HG03066 (cell line): ENCODE data around the gene PXMP4.

Source experiments
- ATAC-seq: cut with Tn5 transposase; IDR thresholded peaks from one replicate; pipeline ENCODE4 v1.9.1; 2021; ENCODE audit warnings: low read depth; ENCODE audit not compliant: unreplicated experiment

Gene PXMP4

DNA sequence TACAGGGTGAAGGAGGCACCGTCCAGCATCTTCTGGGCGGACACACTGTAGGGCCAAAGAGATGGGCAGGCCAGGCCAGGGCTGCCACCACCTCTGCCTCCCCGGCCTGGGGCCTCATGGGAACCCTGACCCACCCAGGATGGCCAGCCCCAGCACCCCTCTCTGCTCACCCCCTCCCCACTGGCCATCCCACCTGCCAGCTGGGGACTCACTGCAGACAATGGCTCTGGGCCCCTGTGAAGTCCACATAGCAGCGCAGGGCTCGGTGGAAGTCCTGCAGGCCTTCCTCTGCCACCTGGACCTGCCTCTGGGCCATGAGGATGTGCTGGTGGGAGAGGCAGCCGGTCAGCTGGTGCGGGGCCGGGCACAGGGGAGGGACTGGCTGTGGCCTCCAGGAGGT lies 61.6 kb downstream of the PXMP4 start:
- ATAC-seq: no peak

DNA sequence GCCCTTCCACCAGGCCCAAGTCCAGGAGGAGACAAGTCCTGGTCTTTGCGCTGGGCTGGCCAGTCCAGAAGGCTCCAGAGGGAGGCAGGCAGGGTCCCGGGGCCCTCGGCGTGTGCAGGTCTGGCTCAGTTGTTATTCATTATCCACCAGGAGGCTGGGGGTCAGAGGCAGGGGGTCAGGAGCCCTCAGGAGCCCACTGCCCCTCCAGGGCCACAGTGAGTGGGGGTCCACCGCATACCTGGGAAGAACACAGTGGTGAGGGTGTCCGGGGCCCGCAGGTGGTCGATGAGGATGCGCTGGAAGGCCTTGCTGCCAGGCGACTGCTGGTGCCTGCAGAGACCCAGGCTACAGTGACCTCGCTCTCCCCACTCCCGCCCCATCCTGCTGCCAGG lies 62.4 kb downstream of the PXMP4 start:
- ATAC-seq: no peak

GRCh38 chr20:33656783-33657703 lies 63.1 kb downstream of the PXMP4 start:
- ATAC-seq: no peak

DNA sequence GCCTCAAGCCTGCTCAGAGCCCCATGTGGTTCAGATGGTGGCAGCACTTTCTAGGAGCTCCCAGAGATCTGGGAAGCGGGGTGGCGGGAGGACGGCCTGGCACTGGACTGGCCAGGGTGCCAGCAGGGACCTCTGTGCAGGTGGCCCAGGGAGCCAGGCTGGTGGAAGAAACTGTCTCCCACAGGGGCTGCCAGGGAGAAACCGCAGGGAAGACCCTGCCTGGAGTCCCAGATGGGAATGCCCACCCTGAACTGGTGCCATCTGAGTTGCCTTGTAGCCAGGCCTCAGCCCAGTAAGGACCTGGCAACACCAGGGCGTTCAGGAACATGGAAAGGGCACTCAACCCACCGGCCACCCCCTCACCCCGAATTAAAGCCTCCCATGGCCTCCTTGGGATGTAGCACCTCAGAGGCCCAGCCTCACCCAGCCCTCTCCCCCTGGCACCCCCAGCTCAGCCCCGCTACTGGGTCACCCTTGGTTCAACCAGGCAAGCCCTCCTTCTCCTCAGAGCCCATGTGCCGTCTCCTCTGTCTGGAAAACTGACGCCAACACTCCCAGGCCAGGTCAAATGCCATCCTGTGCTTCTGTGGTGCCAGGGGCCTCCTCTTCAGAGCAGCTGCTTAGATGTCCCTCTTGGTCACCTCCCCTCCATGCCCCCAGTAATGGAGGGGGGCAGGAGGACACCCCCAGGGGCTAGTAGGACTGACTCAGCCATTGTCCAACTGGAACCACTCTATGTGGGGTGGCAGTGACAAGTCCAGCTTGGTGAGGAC lies 63.9 kb downstream of the PXMP4 start:
- ATAC-seq: no peak

DNA sequence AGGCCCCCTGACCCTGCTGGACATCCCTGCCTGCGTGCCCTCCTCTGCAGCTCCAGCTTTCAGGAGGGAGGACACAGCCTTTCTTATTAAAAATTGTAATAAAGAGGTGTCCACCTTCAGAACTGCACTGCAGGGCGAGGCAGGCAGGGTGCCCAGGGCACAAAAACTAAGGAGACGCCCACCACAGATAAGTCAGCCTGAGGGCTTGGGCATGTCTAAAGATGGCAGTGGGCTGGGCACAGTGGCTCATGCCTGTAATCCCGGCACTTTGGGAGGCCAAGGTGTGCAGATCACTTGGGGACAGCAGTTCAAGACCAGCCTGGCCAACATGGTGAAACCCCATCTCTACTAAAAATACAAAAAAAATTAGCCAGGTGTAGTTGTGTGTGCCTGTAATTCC lies 64.9 kb downstream of the PXMP4 start:
- no peak for ATAC-seq

- ATAC-seq: no peak
Observed at GRCh38 chr20:33654680-33655161, 65.4 kb downstream of the PXMP4 start.

- no peak for ATAC-seq
Observed at GRCh38 chr20:33653900-33654596, 66.1 kb downstream of the PXMP4 start.

DNA sequence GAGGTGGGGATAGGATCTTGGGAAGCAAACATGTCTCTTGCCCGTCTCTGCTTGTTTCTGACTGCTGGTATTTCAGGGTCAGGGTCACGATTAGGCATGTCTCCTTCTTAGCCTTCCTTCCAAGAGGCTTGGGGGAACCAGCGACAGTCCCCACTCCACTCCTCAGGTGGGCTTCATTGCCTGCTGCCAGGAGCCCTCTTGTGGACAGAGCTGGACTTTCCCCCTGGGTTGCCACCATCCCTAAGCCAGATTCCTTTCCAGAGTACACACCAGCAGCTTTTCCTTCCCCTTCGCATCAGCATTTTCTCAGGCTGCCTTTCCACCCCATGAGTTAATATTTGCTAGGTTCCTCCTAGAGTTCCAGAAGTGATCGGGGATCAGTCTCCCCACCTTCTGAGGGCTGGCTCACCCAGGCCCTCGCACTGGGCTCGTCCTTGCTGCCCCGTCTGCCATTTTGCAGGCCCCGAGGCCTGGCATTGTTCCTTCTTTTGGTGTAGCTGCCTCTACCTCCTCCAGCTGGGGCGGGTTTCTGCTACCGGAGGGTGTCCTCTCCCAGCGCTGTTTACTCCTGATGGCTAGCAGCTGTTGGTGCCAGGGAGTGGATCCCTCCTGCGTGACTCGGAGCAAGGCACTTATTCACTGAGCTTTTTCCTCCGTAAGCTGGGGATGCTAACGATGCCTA lies 66.8 kb downstream of the PXMP4 start:
- no peak for ATAC-seq
